PC-3 (cell line): ENCODE measurements around the gene SHC4.

Source experiments
- EZH2 ChIP-seq: fragments of 300-600 bp; sonication (generic); IDR thresholded peaks from one replicate; pipeline ENCODE4 v1.6.1; 2017; ENCODE audit warnings: antibody characterized with exemption, mild to moderate bottlenecking, low read length; ENCODE audit not compliant: unreplicated experiment
- EZH2phosphoT487 ChIP-seq: fragments of 300-600 bp; sonication (generic); IDR thresholded peaks from 2 replicates; pipeline ENCODE4 v1.6.1; 2018; ENCODE audit warnings: mild to moderate bottlenecking, antibody characterized with exemption, low read length, borderline replicate concordance
- TF ChIP-seq, protein P1 (sequence below): fragments of 300-600 bp; sonication (generic); conservative IDR thresholded peaks from 2 replicates; pipeline ENCODE4 v1.5.1; 2017; ENCODE audit warnings: antibody characterized with exemption, low read depth, mild to moderate bottlenecking, low read length

DNA sequence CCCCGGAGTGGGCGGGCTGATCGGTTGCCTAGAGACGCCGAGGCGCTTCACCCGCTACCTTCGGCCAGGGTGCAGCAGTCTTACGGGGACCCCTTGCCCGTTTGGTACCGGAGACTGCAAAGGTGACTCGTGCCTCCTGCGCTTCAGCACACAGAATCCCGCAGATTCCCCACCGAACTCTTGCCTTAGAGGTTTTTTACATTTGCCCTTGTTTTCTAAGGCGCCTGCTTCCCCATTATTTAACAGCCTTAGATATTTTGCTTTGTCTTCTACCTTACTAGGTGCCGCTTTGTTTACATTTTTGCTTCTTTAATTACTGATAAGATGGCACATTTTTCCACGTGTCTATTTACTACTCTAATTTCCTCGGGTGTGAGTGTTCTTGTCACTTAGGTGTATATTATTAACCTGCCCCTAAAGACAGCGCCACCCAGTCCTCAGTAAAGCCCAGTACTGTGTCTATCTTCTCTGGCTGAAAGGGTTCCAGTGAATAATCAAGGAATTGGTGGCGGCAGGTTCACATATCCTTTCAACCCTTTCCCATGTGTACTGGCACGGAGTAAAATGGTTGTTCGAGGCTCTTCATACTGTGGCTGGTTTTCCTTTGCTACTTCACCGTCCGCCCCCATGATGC is 152.3 kb downstream of the SHC4 start:
- TF ChIP-seq EZH2 (no peak), EZH2phosphoT487 (no peak)
- TF ChIP-seq, protein P1, sequence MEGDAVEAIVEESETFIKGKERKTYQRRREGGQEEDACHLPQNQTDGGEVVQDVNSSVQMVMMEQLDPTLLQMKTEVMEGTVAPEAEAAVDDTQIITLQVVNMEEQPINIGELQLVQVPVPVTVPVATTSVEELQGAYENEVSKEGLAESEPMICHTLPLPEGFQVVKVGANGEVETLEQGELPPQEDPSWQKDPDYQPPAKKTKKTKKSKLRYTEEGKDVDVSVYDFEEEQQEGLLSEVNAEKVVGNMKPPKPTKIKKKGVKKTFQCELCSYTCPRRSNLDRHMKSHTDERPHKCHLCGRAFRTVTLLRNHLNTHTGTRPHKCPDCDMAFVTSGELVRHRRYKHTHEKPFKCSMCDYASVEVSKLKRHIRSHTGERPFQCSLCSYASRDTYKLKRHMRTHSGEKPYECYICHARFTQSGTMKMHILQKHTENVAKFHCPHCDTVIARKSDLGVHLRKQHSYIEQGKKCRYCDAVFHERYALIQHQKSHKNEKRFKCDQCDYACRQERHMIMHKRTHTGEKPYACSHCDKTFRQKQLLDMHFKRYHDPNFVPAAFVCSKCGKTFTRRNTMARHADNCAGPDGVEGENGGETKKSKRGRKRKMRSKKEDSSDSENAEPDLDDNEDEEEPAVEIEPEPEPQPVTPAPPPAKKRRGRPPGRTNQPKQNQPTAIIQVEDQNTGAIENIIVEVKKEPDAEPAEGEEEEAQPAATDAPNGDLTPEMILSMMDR, result peak; percentile 46; the same call in 1 of the 2 replicates
